ENCODE measurements around the gene TP53BP1. TPM values are rescaled to one million over a fixed set of nuclear protein-coding genes. Genes with fewer than 3 reads are reported as not detected.

Gene TP53BP1
- polyA plus RNA-seq, 1 donor from 2014 or later: 10.7 TPM

DNA sequence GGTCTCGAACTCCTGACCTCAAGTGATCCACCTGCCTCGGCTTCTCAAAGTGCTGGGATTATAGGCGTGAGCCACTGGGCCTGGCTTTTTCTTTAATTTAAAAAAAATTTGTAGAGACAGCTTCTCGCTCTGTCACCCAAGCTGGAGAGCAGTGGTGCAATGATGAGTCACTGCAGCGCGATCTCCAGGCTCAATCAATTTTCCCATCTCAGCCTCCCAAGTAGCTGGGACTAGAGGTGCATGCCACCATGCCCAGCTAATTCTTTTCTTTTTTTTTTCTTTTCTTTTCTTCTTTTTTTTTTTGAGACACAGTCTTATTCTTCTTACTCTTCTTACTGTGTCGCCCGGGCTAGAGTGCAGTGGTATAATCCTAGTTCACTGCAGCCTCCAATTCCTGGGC lies 102.2 kb downstream of the TP53BP1 start:
- Mint-ChIP-seq H3K27ac (peak overlapping the region in 1 of 3 donors; percentile 48), H3K36me3 (peaks cover 4% of the 10 kb centered on the region)

DNA sequence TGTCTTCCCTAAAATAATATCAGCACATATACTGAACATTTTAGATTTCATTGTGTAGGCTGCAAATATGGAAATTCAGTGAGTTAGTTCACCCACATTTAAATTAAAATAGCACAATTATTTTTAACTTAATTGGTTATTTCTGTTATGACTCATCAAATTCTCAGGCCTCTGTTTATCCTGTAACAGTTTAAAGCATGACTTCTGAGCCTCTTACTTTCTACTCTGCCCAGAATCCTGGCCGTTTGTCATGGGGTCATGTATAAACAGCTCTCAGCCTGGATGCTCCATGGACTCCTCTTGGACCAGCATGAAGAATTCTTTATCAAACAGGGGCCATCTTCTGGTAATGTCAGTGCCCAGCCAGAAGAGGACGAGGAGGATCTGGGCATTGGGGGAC lies 109.9 kb downstream of the TP53BP1 start:
- H3K9me3 Mint-ChIP-seq: no peaks in the 10 kb centered on the region
- no peaks in the 10 kb centered on the region for H3K27me3 Mint-ChIP-seq
- H3K4me3 Mint-ChIP-seq: no peak overlapping the region
- peak overlapping the region in 1 of 3 donors; percentile 67 for H3K27ac Mint-ChIP-seq
- peaks cover 8% of the 10 kb centered on the region for H3K36me3 Mint-ChIP-seq
- peaks cover 0 to 1% (median 0%) of the 10 kb centered on the region in 3 donors for H3K4me1 Mint-ChIP-seq

More for the DNA sequence above, 102.2 kb downstream of the TP53BP1 start:
- peaks cover 0 to 2% (median 0%) of the 10 kb centered on the region in 3 donors for H3K4me1 Mint-ChIP-seq
- H3K9me3 Mint-ChIP-seq: no peaks in the 10 kb centered on the region
- H3K4me3 Mint-ChIP-seq: no peak overlapping the region
- H3K27me3 Mint-ChIP-seq: no peaks in the 10 kb centered on the region

DNA sequence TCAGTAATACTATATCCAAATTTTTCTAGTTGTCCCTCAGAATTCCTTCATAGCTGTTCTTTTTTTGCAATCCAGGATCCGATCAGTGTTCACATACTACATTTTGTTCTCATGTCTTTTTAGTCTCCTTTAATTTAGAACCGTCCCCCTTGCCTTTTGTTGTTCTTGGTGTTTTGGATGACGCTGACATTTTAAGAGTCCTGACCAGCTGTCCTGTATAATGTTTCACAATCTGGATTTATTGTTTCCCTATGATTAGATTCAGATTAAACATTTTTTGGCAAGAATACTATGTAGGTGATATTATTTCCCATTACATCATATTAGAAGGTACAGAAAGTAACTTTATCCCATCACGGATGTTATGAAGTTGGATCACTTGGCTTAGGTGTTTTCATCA lies 110.6 kb downstream of the TP53BP1 start:
- H3K27ac Mint-ChIP-seq: peak overlapping the region in 1 of 3 donors; percentile 59
- H3K36me3 Mint-ChIP-seq: peaks cover 10% of the 10 kb centered on the region
- H3K4me3 Mint-ChIP-seq: no peak overlapping the region
- H3K4me1 Mint-ChIP-seq: peaks cover 0 to 1% (median 0%) of the 10 kb centered on the region in 3 donors
- no peaks in the 10 kb centered on the region for H3K9me3 Mint-ChIP-seq
- H3K27me3 Mint-ChIP-seq: no peaks in the 10 kb centered on the region

DNA sequence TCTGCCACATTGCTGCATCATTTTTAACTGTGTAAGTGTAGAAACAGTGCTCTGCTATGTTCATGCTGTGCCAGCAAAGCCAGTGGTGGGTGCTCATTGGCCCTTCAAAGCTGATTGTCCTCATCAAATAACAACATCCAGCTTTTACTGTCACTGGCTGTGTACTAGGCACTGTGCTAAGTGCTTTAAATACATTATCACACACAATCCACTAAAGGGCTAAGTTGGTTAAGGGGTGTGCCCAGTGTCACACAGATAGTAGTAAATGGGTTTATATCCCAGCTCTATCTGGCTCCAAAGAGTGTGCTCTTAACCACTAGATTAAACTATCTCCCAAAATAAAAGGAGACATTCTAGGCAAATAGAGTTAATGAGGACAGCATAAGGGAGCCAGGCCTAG lies 114.4 kb downstream of the TP53BP1 start:
- Mint-ChIP-seq H3K4me1 (peaks cover 4 to 7% (median 6%) of the 10 kb centered on the region in 3 donors), H3K9me3 (no peaks in the 10 kb centered on the region), H3K36me3 (peaks cover 7% of the 10 kb centered on the region), H3K27me3 (no peaks in the 10 kb centered on the region), H3K27ac (no peak overlapping the region), H3K4me3 (no peak overlapping the region)

DNA sequence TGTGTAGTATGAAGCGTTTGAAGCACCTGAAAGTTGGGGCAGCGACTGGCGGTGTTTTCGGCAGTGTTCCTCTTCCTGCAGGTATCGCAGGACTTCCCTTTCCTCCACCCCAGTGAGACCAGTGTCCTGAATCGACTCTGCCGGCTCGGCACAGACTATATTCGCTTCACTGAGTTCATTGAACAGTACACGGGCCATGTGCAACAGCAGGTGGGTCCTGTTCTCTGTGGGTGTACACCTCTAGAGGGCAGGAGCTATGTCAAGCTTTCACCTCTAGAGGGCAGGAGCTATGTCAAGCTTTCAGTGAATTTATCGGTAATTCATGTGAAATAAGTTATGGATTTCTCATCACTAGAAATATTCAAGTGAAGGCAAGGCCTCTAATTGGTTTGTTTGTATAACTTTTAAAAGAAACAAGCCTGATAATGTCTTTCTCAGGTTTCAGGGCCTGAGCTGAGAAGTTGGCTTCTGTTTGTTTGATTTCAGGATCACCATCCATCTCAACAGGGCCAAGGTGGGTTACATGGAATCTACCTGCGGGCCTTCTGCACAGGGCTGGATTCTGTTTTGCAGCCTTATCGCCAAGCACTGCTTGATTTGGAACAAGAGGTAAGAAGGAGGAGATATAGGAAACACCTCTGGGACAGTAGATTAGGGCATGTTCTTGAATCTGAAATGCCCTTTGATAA lies 116.8 kb downstream of the TP53BP1 start:
- Mint-ChIP-seq H3K9me3 (no peaks in the 10 kb centered on the region), H3K27ac (peak overlapping the region in 2 of 3 donors; percentile 16 to 78), H3K4me1 (peaks cover 17 to 24% (median 22%) of the 10 kb centered on the region in 3 donors), H3K36me3 (peaks cover 7% of the 10 kb centered on the region), H3K27me3 (no peaks in the 10 kb centered on the region), H3K4me3 (peak overlapping the region in 2 of 4 donors; percentile 34 to 85)

DNA sequence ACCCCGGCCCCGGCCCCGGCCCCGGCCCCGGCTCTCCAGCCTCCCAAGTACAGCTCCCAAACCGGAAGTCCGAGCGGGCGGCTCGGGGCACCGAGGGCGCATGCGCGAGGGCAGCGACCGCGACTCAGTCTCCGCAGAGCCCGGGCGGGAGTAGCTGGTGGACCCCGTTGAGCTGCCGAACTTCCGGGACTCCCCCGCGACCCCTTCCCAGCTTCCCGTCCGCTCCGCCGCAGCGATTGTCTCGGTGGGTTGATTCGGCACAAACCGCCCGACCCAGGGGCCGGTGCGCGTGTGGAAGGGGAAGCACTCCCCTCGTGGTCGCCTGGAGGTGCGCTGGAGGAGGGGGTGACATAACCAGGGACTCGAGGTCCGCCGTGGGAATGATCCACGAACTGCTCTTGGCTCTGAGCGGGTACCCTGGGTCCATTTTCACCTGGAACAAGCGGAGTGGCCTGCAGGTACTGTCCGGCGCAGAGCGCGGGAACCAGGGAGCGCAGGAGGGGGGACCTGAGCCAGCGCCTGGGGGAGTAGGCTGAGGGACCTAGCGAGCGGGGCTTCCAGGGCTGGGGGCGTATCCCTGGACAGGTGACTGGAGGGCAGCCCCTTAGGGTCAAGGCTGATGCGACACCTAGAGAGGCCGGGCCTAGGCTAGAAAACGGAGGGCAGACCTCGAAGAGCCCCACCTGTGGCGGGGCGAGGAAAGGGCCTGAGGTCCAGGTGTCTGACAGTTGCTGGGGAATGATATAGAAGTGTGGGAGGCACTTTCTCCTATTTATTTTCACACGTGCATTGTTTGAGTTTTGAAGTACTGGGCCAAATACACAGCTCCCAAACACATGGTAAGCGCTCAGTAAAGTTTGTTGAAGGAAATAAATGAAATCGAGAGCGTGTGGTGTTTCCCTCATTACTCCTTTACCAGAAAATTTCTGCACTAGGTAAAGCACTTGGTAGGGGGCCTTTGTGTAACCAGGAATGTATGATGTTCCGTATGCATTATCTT lies 121.7 kb downstream of the TP53BP1 start, which contains the start of the genes TUBGCP4 and ZSCAN29:
TSS of gene TUBGCP4 (plus strand) at position 127 of the 1,000 bp plus-strand sequence. CDS start at position 381, 254 bp downstream.
TSS of gene ZSCAN29 (minus strand) at position 69 of the 1,000 bp plus-strand sequence. CDS start 1,130 bp downstream, outside the sequence.
- peaks cover 42 to 55% (median 47%) of the 10 kb centered on the region in 3 donors for H3K4me1 Mint-ChIP-seq
- peaks cover 3 to 14% (median 4%) of the 10 kb centered on the region in 3 donors for H3K9me3 Mint-ChIP-seq

DNA sequence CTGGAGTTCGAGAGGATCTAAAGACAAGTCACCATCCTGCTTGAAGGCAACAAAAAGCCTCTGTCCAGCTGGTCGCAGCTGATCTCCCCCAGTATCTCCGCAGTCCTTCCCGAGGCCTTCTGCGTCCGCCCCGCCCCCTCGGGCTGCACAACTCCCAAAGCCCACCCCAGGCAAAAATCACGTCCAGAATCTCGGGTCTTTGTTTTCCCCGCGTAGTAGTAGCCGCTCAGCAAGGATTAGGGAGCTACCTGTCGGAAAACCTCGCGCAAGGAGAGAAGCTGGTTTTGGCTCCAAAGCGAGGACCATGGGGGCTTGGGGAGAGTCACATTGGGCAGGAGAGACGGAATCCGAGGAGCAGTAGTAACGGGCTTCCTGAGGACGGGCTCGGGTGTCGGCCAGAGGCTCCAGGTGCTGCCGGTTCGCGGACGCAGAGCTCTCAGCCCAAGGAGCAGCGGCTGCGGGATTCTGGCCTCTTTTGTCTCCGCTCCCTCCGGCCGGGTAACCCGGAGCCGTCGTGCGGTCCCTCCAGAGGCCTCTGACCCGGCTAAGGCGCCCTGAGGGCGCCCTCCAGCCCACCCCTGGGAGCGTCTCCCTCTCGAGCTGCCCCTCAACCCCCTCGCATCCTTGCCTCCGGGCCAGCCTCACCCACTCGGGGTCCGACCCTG lies 122.5 kb downstream of the TP53BP1 start:
- peaks cover 3 to 14% (median 5%) of the 10 kb centered on the region in 3 donors for H3K9me3 Mint-ChIP-seq
- H3K4me1 Mint-ChIP-seq: peaks cover 37 to 53% (median 42%) of the 10 kb centered on the region in 3 donors
- peak overlapping the region; percentile 78 to 96 (median 88) for H3K27ac Mint-ChIP-seq
- H3K27me3 Mint-ChIP-seq: no peaks in the 10 kb centered on the region
- H3K4me3 Mint-ChIP-seq: peak overlapping the region; percentile 94 to 99 (median 96)
- peaks cover 16% of the 10 kb centered on the region for H3K36me3 Mint-ChIP-seq

More for the DNA sequence above, 121.7 kb downstream of the TP53BP1 start, which contains the start of the genes TUBGCP4 and ZSCAN29:
- Mint-ChIP-seq H3K4me3 (peak within 1 kb of the TSS; percentile 94 to 99 (median 96)), H3K36me3 (peaks cover 12% of the 10 kb centered on the region), H3K27ac (peak within 1 kb of the TSS; percentile 80 to 96 (median 92)), H3K27me3 (no peaks in the 10 kb centered on the region)

DNA sequence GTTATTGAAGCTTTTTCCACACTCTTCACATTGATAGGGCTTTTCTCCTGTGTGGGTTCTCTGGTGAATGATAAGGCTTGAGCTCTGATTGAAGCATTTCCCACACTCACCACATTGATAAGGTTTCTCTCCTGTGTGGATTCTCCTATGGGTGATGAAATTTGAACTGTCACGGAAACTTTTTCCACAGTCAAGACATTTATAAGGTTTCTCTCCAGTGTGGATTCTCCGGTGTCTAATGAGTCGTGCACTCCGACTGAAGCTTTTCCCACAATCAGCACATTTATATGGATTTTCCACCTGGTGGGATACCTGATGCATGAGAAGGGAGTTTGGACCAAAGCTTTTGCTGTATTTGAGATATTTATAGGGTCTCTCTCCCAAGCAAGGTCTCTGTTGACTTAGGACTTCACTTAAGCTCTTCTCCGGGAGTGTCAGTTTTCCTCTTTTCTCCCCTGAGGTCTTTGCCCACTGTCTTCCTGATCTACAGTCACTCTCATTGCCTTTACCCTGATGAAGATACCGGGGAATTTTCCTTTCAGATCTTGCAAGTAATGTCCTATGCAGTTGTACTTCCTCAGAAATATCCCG lies 131.5 kb downstream of the TP53BP1 start:
- no peak overlapping the region for H3K4me3 Mint-ChIP-seq
- H3K36me3 Mint-ChIP-seq: peaks cover 53% of the 10 kb centered on the region
- no peaks in the 10 kb centered on the region for H3K27me3 Mint-ChIP-seq
- no peak overlapping the region for H3K27ac Mint-ChIP-seq
- peaks cover 7 to 39% (median 26%) of the 10 kb centered on the region in 3 donors for H3K9me3 Mint-ChIP-seq
- H3K4me1 Mint-ChIP-seq: peaks cover 0 to 7% (median 2%) of the 10 kb centered on the region in 3 donors

DNA sequence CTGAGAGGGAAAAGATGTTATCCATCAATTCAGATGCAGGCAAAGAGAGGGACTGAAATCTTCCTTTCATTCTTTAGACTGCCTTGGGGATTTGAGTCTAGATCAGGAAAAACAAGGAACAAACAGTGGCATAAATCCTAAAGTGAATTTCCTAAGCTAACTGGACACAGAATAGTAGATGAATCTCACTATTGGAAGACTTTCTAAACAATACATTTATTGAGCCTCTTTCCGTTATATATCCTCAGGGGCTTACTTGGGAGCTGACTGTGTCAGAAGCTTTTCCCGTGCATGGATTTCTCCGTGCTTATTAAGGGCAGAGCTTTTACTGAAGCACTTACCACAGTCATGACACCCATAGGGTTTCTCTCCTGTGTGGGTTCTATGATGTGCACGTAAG lies 132.1 kb downstream of the TP53BP1 start:
- Mint-ChIP-seq H3K36me3 (peaks cover 50% of the 10 kb centered on the region), H3K27me3 (no peaks in the 10 kb centered on the region), H3K27ac (no peak overlapping the region), H3K4me1 (peaks cover 0 to 5% (median 2%) of the 10 kb centered on the region in 3 donors), H3K9me3 (peaks cover 7 to 39% (median 24%) of the 10 kb centered on the region in 3 donors), H3K4me3 (no peak overlapping the region)

Other genes with a start within 250 kb of the TP53BP1 start
- gene TGM5, start 226.2 kb downstream of the TP53BP1 start, polyA plus RNA-seq: not detected
- gene TGM7, start 190.9 kb downstream of the TP53BP1 start, polyA plus RNA-seq: not detected
- gene LCMT2, start 162.6 kb downstream of the TP53BP1 start, polyA plus RNA-seq: 2.8 TPM
- gene ZSCAN29, start 122.1 kb downstream of the TP53BP1 start, polyA plus RNA-seq: 8.2 TPM
- 19.8 TPM for gene TUBGCP4, start 122.1 kb downstream of the TP53BP1 start, polyA plus RNA-seq
- not detected for gene MAP1A, start 24.5 kb upstream of the TP53BP1 start, polyA plus RNA-seq
- gene PPIP5K1, start 97.1 kb upstream of the TP53BP1 start, polyA plus RNA-seq: 12.9 TPM
- gene CKMT1B, start 100.9 kb upstream of the TP53BP1 start, polyA plus RNA-seq: not detected
- gene STRC, start 125.6 kb upstream of the TP53BP1 start, polyA plus RNA-seq: not detected
- 3.2 TPM for gene CATSPER2, start 155.7 kb upstream of the TP53BP1 start, polyA plus RNA-seq
- gene CKMT1A, start 200.7 kb upstream of the TP53BP1 start, polyA plus RNA-seq: not detected

Data from IgD-negative memory B cell (primary cell).